Measurements from ENCODE around the gene CRYGD. TPM values are rescaled to one million over a fixed set of nuclear protein-coding genes. Genes with fewer than 3 reads are reported as not detected.
"Not testable (repeated sequence)": the region's sequence is repeated elsewhere in the genome, so short reads cannot be mapped to it uniquely, and the experiment has no call there.

Gene CRYGD
- total RNA-seq (2016; rRNA removed; fragmentation: Illumina TruSeq; extraction: Trizol): not detected in 2 replicates
- total RNA-seq (2016; cell fraction: cytosol; rRNA removed; fragmentation: Illumina TruSeq; extraction: Trizol; ENCODE audit: low read depth): not detected in 2 replicates
- not detected in 2 replicates for total RNA-seq (2016; cell fraction: insoluble cytoplasmic fraction; rRNA removed; fragmentation: Illumina TruSeq; extraction: Trizol)
- not detected in 2 replicates for total RNA-seq (2016; cell fraction: membrane; rRNA removed; fragmentation: Illumina TruSeq; extraction: Trizol)
- total RNA-seq (2016; cell fraction: nucleus; rRNA removed; fragmentation: Illumina TruSeq; extraction: Trizol): not detected in 2 replicates
- not detected in 2 replicates for polyA plus RNA-seq (2011; rRNA removed)
- polyA plus RNA-seq (2011; cell fraction: cytosol; rRNA removed): not detected in 2 replicates
- not detected in 2 replicates for polyA plus RNA-seq (2011; cell fraction: nucleus; rRNA removed)
- not detected in 2 replicates for polyA plus RNA-seq (2012)
- not detected in 2 replicates for polyA plus RNA-seq (2016; cell fraction: cytosol; fragmentation: Illumina TruSeq; extraction: Trizol; ENCODE audit: low read depth)
- polyA plus RNA-seq (2016; cell fraction: insoluble cytoplasmic fraction; fragmentation: Illumina TruSeq; extraction: Trizol; ENCODE audit: low read depth): not detected in 2 replicates
- not detected in 2 replicates for polyA plus RNA-seq (2016; cell fraction: membrane; fragmentation: Illumina TruSeq; extraction: Trizol; ENCODE audit: low read depth)
- polyA plus RNA-seq (2016; cell fraction: nucleus; fragmentation: Illumina TruSeq; extraction: Trizol; ENCODE audit: insufficient read depth, low read depth): not detected in 2 replicates
- not detected in 2 replicates for polyA minus RNA-seq (2011; rRNA and poly(A)+ RNA removed; ENCODE audit: low replicate concordance)
- polyA minus RNA-seq (2011; cell fraction: cytosol; rRNA and poly(A)+ RNA removed): not detected in 2 replicates
- polyA minus RNA-seq (2011; cell fraction: nucleus; rRNA and poly(A)+ RNA removed): not detected in 2 replicates
- Bru-seq, nascent RNA: not detected
- BruChase-seq, experiment 1, labeled RNA remaining after a 6-hour chase: not detected
- BruChase-seq, experiment 2, labeled RNA remaining after a 2-hour chase: not detected
- long read RNA-seq, experiment 1: 0 reads
- long read RNA-seq, experiment 2: 0 reads

GRCh38 chr2:208124013-208124715 is at the start of gene CRYGD:
Gene CRYGD, minus strand, starts transcription at chr2:208124524. Its CDS starts 51 bp downstream, at chr2:208124473.
- H4K20me1 ChIP-seq (ENCODE audit: insufficient read depth, low read length); H3K4me2 ChIP-seq (ENCODE audit: low read depth, low read length); in situ Hi-C loops (cut with HindIII; ENCODE audit: extremely low pct_ligation_motif_present, low pct_unique_long_range_greater_than_20kb); POLR2A ChIA-PET; H3K79me2 ChIP-seq (ENCODE audit: insufficient read depth, low read length); H3K9me3 ChIP-seq (ENCODE audit: low read length); H3K9ac ChIP-seq (ENCODE audit: insufficient read depth, low read depth, low read length); H3K4me1 ChIP-seq (ENCODE audit: insufficient read depth, low read length); intact Hi-C loops (cut with micrococcal nuclease; ENCODE audit: unreplicated experiment); H3K27me3 ChIP-seq (ENCODE audit: control insufficient read depth in 1 of 2, insufficient read depth in 2 of 2, low read length in 2 of 2); CTCF ChIA-PET (ENCODE audit: low intra/inter-chr PET ratio, low total read pairs); H2AFZ ChIP-seq (ENCODE audit: low read length); FAIRE-seq; H3K4me3 ChIP-seq (replicated peaks in 1 of 3; ENCODE audit: insufficient read depth in 1 of 3, low read depth in 2 of 3, low read length in 3 of 3); H3K27ac ChIP-seq (ENCODE audit: extremely low read length, insufficient read depth, low read length); BruUV-seq (replicated peaks); H3K36me3 ChIP-seq (replicated peaks in 1 of 2; ENCODE audit: control insufficient read depth in 1 of 2, insufficient read depth in 2 of 2, low read length in 2 of 2); DNase-seq (ENCODE audit: low spot score): not testable (repeated sequence)
- 84% methylated on average over 36 of the region's 46 CpGs for WGBS (ENCODE audit: low lambda C conversion rate)
- TF ChIP-seq ZNF768 (CRISPR knock-in tag; IDR thresholded peaks at IDR 0.05): peak; percentile 26; the same call in 1 of the 2 replicates
- ATAC-seq: peak; percentile 21; the same call in 1 of the 3 replicates

- Histone ChIP-seq H3K27me3 (ENCODE audit: control insufficient read depth in 1 of 2, insufficient read depth in 2 of 2, low read length in 2 of 2) (peaks cover 0 to 12% of the 10 kb centered on the region in 2 experiments; a peak in 2 of 5 replicates), H3K4me1 (ENCODE audit: insufficient read depth, low read length) (peaks cover 29% of the 10 kb centered on the region), H3K79me2 (ENCODE audit: insufficient read depth, low read length) (no peaks in the 10 kb centered on the region), H2AFZ (ENCODE audit: low read length) (no peak overlapping the region), H3K9me3 (ENCODE audit: low read length) (no peaks in the 10 kb centered on the region), H4K20me1 (ENCODE audit: insufficient read depth, low read length) (no peaks in the 10 kb centered on the region), H3K27ac (ENCODE audit: extremely low read length, insufficient read depth, low read length) (no peak overlapping the region), H3K36me3 (replicated peaks in 1 of 2; ENCODE audit: control insufficient read depth in 1 of 2, insufficient read depth in 2 of 2, low read length in 2 of 2) (no peaks in the 10 kb centered on the region), H3K4me2 (ENCODE audit: low read depth, low read length) (no peak overlapping the region), H3K4me3 (replicated peaks in 1 of 3; ENCODE audit: insufficient read depth in 1 of 3, low read depth in 2 of 3, low read length in 3 of 3) (no peak overlapping the region), H3K9ac (ENCODE audit: insufficient read depth, low read depth, low read length) (no peak overlapping the region)
- no peak for FAIRE-seq
- DNase-seq (ENCODE audit: low spot score): no peak
- intact Hi-C loops (cut with micrococcal nuclease; ENCODE audit: unreplicated experiment) (no loop called here), in situ Hi-C loops (cut with HindIII; ENCODE audit: extremely low pct_ligation_motif_present, low pct_unique_long_range_greater_than_20kb) (no loop called here)
- ChIA-PET CTCF (ENCODE audit: low intra/inter-chr PET ratio, low total read pairs) (no interaction called here), POLR2A (no interaction called here)
- WGBS (ENCODE audit: low lambda C conversion rate): 7% methylated on average over 4 of the region's 4 CpGs
- ATAC-seq: no peak
- BruUV-seq (replicated peaks): no TSS peak
- TF ChIP-seq TFDP2 (CRISPR knock-in tag; IDR thresholded peaks at IDR 0.05) (no peak), ZNF350 (CRISPR knock-in tag; IDR thresholded peaks at IDR 0.05; ENCODE audit: borderline replicate concordance, low read depth) (no peak), BCLAF1 (IDR thresholded peaks at IDR 0.05) (no peak), MXI1 (IDR thresholded peaks at IDR 0.05; ENCODE audit: borderline replicate concordance, low read depth, low read length) (no peak), SYNCRIP (IDR thresholded peaks at IDR 0.05; ENCODE audit: insufficient read depth, low read depth, low read length) (no peak), MED13 (CRISPR knock-in tag; IDR thresholded peaks at IDR 0.05) (no peak), XRCC5 (optimal IDR thresholded peaks at IDR 0.05; ENCODE audit: low read length) (no peak), ZMYM4 (CRISPR knock-in tag; IDR thresholded peaks at IDR 0.05) (no peak), GATAD1 (CRISPR knock-in tag; IDR thresholded peaks at IDR 0.05) (no peak)
Observed at GRCh38 chr2:208172125-208172524, 47.8 kb upstream of the CRYGD start.

All from HepG2 (cell line).